Duodenal mucosa (tissue), 2 donors: ENCODE data around the gene SMOC2.
"Not testable (repeated sequence)": the region's sequence is repeated elsewhere in the genome, so short reads cannot be mapped to it uniquely, and the experiment has no call there.

ENCODE experiments used
- H3K27ac ChIP-seq: one replicate; pipeline ENCODE4 v1.7.0; 2013; ENCODE audit warnings: low read depth, low read length
- H3K27me3 ChIP-seq, 2 donors: one replicate each; pipeline ENCODE4 v1.7.0; 2013; ENCODE audit warnings: low read length in 2 of 2, control low read depth in 1 of 2; ENCODE audit not compliant: insufficient read depth in 2 of 2, control insufficient read depth in 1 of 2
- H3K36me3 ChIP-seq, 2 donors: one replicate each; pipeline ENCODE4 v1.7.0; 2013; ENCODE audit warnings: low read length in 2 of 2, control low read depth in 1 of 2; ENCODE audit not compliant: insufficient read depth in 2 of 2, control insufficient read depth in 1 of 2
- H3K4me1 ChIP-seq, 2 donors: one replicate each; pipeline ENCODE4 v1.7.0; 2013; ENCODE audit warnings: low read length in 2 of 2, control low read depth in 1 of 2; ENCODE audit not compliant: insufficient read depth in 2 of 2, control insufficient read depth in 1 of 2
- H3K4me3 ChIP-seq, 2 donors: one replicate each; pipeline ENCODE4 v1.7.0; 2013; ENCODE audit warnings: low read length in 2 of 2, low read depth in 1 of 2
- H3K9ac ChIP-seq, 2 donors: one replicate each; pipeline ENCODE4 v1.7.0; 2013; ENCODE audit warnings: low read length in 2 of 2, low read depth in 1 of 2
- H3K9me3 ChIP-seq, 2 donors: one replicate each; pipeline ENCODE4 v1.7.0; 2013; ENCODE audit warnings: low read length in 2 of 2, control low read depth in 1 of 2; ENCODE audit not compliant: control insufficient read depth in 1 of 2

The SMOC2 gene

GRCh38 chr6:168559574-168560098 is 118.7 kb downstream of the SMOC2 start:
- Histone ChIP-seq H3K9ac (no peak overlapping the region), H3K36me3 (no peaks in the 10 kb centered on the region), H3K27me3 (no peaks in the 10 kb centered on the region), H3K4me1 (peaks cover 6 to 9% of the 10 kb centered on the region in 2 donors), H3K27ac (no peak overlapping the region), H3K9me3 (no peaks in the 10 kb centered on the region), H3K4me3 (no peak overlapping the region)

- no peaks in the 10 kb centered on the region for H3K9me3 ChIP-seq
- no peak overlapping the region for H3K27ac ChIP-seq
Measured at GRCh38 chr6:168560126-168560525, 119.1 kb downstream of the SMOC2 start.

GRCh38 chr6:168562576-168563151 is 121.7 kb downstream of the SMOC2 start:
- no peak overlapping the region for H3K27ac ChIP-seq
- no peaks in the 10 kb centered on the region for H3K36me3 ChIP-seq
- H3K9me3 ChIP-seq: no peaks in the 10 kb centered on the region
- H3K4me1 ChIP-seq: peaks cover 6 to 9% of the 10 kb centered on the region in 2 donors
- H3K4me3 ChIP-seq: no peak overlapping the region
- no peaks in the 10 kb centered on the region for H3K27me3 ChIP-seq
- no peak overlapping the region for H3K9ac ChIP-seq

More at GRCh38 chr6:168560126-168560525, 119.1 kb downstream of the SMOC2 start:
- no peaks in the 10 kb centered on the region for H3K27me3 ChIP-seq
- peaks cover 6 to 9% of the 10 kb centered on the region in 2 donors for H3K4me1 ChIP-seq
- H3K9ac ChIP-seq: no peak overlapping the region
- H3K36me3 ChIP-seq: no peaks in the 10 kb centered on the region
- no peak overlapping the region for H3K4me3 ChIP-seq

GRCh38 chr6:168563656-168564055 is 122.7 kb downstream of the SMOC2 start:
- Histone ChIP-seq H3K9ac (no peak overlapping the region), H3K4me1 (peaks cover 6 to 9% of the 10 kb centered on the region in 2 donors), H3K9me3 (no peaks in the 10 kb centered on the region), H3K4me3 (no peak overlapping the region), H3K36me3 (no peaks in the 10 kb centered on the region), H3K27me3 (no peaks in the 10 kb centered on the region), H3K27ac (no peak overlapping the region)

- no peak overlapping the region for H3K27ac ChIP-seq
- H3K9me3 ChIP-seq: no peaks in the 10 kb centered on the region
- no peaks in the 10 kb centered on the region for H3K36me3 ChIP-seq
- no peaks in the 10 kb centered on the region for H3K27me3 ChIP-seq
- peaks cover 2 to 3% of the 10 kb centered on the region in 2 donors for H3K4me1 ChIP-seq
- H3K9ac ChIP-seq: no peak overlapping the region
- no peak overlapping the region for H3K4me3 ChIP-seq
Measured at GRCh38 chr6:168565112-168565511, 124.1 kb downstream of the SMOC2 start.

GRCh38 chr6:168570211-168570610 is 129.2 kb downstream of the SMOC2 start:
- no peak overlapping the region for H3K9ac ChIP-seq

GRCh38 chr6:168571268-168571667 is 130.3 kb downstream of the SMOC2 start:
- H3K27ac ChIP-seq: no peak overlapping the region
- H3K9ac ChIP-seq: no peak overlapping the region
- no peaks in the 10 kb centered on the region for H3K36me3 ChIP-seq
- no peaks in the 10 kb centered on the region for H3K27me3 ChIP-seq
- H3K9me3 ChIP-seq: no peaks in the 10 kb centered on the region
- no peaks in the 10 kb centered on the region for H3K4me1 ChIP-seq
- no peak overlapping the region for H3K4me3 ChIP-seq

More at GRCh38 chr6:168570211-168570610, 129.2 kb downstream of the SMOC2 start:
- Histone ChIP-seq H3K36me3 (no peaks in the 10 kb centered on the region), H3K27ac (no peak overlapping the region), H3K4me1 (no peaks in the 10 kb centered on the region), H3K4me3 (no peak overlapping the region), H3K9me3 (no peaks in the 10 kb centered on the region), H3K27me3 (no peaks in the 10 kb centered on the region)

GRCh38 chr6:168573276-168573835 is 132.4 kb downstream of the SMOC2 start:
- not testable (repeated sequence) for H3K27me3 ChIP-seq, H3K9ac ChIP-seq, H3K4me1 ChIP-seq, H3K27ac ChIP-seq, H3K36me3 ChIP-seq, H3K4me3 ChIP-seq, H3K9me3 ChIP-seq

GRCh38 chr6:168574075-168574698 is 133.2 kb downstream of the SMOC2 start:
- Histone ChIP-seq H3K4me3 (no peak overlapping the region), H3K9ac (no peak overlapping the region)

GRCh38 chr6:168574699-168575195 is 133.8 kb downstream of the SMOC2 start:
- H3K27ac ChIP-seq: no peak overlapping the region
- no peaks in the 10 kb centered on the region for H3K4me1 ChIP-seq
- H3K9ac ChIP-seq: no peak overlapping the region
- no peaks in the 10 kb centered on the region for H3K36me3 ChIP-seq
- no peak overlapping the region for H3K4me3 ChIP-seq
- no peaks in the 10 kb centered on the region for H3K27me3 ChIP-seq
- H3K9me3 ChIP-seq: no peaks in the 10 kb centered on the region

More at GRCh38 chr6:168574075-168574698, 133.2 kb downstream of the SMOC2 start:
- H3K4me1 ChIP-seq: no peaks in the 10 kb centered on the region
- peak overlapping the region; percentile 10 for H3K27ac ChIP-seq
- H3K9me3 ChIP-seq: no peaks in the 10 kb centered on the region
- no peaks in the 10 kb centered on the region for H3K27me3 ChIP-seq
- H3K36me3 ChIP-seq: no peaks in the 10 kb centered on the region
